ENCODE measurements around the gene ROPN1L.

ROPN1L gene

DNA sequence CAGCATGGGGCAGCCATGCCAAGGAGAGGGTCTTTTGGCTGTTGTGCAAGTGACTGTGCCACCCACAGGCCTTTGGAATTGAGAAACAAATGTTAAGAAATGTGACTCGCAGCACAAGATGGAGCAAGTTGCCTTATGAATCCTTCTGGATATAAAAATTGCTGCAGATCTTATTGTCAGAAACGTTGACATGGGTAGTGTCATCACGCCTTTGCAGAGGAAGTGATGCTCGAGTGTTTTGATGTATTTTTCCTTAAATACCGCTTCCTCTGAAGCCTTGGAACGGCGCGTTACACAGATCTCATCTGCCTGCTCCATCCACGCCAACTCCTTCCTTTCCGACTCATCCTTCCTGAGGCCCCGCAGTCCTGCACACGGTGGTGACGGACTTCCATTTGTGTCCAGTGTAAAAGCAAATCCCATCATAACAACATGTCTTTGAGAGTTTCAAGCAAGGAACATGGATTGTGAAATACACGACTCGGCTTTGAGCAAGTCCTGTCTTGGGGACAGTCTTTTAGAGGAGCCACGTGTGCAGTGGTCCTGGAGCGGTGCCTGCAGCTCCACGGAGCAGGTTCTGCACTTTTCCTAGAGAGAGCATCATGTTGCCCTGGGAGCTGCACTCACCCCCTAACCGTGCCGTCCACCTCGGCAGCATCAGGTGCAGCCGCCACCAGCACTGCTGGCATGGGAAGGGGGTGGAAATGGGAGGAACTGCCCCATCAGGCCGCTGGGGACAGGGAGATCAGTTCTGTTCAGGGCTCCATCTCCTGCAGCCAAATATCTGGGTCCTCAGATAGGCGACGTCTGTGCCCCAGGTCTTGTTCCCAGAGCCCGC, 15.1 kb downstream of the ROPN1L start:
- Histone ChIP-seq H3K4me3 (no peak overlapping the region), H3K27ac (no peak overlapping the region)
- TF ChIP-seq, protein P1, sequence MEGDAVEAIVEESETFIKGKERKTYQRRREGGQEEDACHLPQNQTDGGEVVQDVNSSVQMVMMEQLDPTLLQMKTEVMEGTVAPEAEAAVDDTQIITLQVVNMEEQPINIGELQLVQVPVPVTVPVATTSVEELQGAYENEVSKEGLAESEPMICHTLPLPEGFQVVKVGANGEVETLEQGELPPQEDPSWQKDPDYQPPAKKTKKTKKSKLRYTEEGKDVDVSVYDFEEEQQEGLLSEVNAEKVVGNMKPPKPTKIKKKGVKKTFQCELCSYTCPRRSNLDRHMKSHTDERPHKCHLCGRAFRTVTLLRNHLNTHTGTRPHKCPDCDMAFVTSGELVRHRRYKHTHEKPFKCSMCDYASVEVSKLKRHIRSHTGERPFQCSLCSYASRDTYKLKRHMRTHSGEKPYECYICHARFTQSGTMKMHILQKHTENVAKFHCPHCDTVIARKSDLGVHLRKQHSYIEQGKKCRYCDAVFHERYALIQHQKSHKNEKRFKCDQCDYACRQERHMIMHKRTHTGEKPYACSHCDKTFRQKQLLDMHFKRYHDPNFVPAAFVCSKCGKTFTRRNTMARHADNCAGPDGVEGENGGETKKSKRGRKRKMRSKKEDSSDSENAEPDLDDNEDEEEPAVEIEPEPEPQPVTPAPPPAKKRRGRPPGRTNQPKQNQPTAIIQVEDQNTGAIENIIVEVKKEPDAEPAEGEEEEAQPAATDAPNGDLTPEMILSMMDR (IDR thresholded peaks at IDR 0.05): no peak
- DNase-seq (ENCODE audit: low spot score): peak; percentile 57

DNA sequence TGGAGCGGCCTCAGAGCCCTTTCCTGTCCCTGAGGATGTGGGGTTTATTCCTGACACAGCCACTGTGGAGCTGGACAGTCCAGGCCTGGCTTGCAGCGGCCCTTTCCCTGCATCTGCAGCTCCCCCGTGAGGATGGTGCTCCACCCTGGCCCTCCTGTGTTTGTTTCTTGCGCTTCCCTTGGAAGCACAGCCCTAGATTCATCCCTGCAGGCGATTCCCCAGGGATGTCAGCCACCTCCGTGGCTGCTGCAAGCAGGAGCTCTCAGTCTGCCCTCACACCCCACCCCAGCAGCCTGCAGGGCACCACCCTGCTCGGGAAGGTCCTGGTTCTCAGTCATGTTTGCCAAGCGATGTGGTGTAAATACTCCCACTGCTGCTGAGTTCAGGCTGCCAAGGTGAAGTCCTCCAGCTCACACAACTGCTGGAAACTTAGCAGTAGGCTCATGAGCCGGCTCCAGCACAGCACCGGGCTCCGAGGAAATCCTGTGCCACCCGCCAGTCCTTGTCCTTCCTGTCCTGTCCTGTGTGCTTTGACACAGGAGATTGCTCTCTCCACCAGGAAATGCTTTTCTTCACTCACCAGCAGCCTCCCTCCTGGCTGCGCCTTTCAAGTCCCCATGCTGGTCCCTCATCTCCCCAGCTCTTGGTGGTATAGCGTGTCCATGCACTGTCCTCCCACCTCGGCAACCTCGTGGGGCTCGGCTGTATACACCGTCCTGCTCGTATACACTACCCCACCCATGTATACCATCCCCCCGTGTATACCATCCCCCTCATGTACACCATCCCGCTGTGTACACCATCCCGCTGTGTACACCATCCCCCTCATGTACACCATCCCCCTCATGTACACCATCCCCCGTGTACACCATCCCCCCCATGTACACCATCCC, 16.2 kb downstream of the ROPN1L start:
- Histone ChIP-seq H3K4me3 (no peak overlapping the region), H3K27ac (no peak overlapping the region)
- DNase-seq (ENCODE audit: low spot score): peak; percentile 29
- TF ChIP-seq, protein P1 (IDR thresholded peaks at IDR 0.05): no peak

DNA sequence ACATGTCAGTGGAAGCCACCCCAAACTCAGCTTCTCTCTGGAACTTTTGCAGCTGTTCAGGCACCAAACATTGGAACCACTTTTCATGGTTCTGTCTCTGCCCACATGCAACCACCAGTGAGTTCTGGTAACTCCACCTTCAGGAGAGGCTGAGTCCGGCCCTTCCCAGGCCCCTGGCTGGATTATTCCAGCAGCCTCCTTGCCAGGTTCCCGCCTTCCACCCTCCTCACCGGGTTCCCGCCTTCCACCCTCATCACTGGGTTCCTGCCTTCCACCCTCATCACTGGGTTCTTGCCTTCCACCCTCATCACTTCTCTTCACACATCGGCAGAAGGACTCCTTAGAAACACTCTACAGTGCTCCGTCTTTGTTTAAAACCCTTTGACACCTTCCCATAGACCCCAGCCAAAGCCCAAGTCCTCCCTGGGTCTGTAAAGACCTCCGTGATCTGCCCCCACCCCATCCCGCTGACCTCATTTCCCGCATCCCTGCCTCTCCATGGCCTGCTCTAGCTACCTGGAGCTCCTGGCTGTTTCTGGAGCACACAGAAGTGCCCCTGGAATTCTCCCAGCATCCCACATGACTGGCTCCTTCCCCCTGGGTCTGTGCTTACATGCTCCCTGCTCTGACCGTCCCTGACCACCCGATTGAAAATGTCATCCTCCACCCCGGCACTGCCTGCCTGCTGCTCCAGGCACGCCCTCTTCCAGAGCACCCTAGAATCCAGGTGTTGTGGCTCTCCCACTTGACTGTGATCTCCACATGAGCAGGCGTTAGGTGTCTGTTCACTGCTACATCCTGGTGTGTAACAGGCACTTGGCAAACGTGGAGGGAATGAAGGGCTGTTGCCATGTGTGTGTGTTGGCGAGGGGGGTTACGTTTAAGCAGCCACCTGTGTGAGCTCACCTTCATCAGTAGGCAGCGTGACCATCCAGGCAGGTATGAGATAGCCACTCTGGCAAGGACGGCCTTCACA, 17.7 kb downstream of the ROPN1L start:
- Histone ChIP-seq H3K27ac (no peak overlapping the region), H3K4me3 (no peak overlapping the region)
- TF ChIP-seq, protein P1 (IDR thresholded peaks at IDR 0.05): no peak
- peak; percentile 57 for DNase-seq (ENCODE audit: low spot score)

DNA sequence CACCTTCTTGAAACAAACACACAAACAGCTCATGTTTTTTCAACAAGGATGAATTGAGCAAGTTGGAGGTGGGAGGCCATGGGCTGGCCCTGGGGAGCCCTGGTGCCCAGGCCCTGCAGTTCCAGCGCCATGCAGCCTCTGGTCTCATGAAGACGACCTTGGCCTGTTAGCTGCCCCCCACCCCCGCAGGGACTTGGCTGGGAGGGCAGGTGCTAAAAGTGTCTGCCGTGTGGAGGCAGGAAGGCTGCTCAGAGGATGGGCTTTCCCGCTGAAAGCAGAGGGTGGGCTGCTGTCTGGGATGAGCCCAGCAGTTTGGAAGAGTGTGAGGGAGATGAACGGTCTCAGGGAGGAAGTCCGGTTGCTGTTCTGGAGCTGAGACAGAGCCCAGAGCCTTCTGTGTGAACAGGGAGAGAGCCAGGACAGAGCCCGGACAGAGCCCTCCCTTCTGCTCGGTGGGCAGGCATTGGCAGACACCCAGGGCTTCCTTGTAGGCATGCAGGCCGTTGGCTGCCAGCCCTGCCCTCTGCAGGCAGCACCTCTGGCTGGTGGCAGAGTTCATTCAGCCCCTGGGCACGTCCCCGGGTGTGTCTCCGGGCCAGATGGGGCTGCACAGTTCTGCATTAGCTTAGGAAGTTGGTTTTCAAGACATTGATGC, 18.7 kb downstream of the ROPN1L start:
- H3K4me3 ChIP-seq: no peak overlapping the region
- TF ChIP-seq, protein P1 (IDR thresholded peaks at IDR 0.05): no peak
- DNase-seq (ENCODE audit: low spot score): no peak
- H3K27ac ChIP-seq: no peak overlapping the region

DNA sequence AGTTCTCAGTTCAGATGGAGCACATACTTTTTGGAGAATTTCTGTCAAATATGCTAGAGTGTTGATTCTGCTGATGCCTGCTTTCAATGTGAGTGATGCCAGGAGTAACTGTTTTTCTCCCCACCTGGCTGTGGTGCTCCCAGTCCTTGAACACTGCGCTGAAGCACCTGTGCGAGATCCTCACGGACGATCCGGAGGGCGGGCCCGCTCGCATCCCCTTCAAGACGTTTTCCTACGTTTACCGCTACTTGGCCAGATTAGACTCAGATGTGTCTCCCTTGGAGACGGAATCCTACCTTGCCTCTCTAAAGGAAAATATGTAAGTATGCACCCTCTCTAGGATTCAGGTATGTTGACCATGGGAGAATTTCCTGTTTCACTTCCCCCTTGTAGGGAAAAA, 19.4 kb downstream of the ROPN1L start:
- TF ChIP-seq, protein P1 (IDR thresholded peaks at IDR 0.05): no peak
- Histone ChIP-seq H3K4me3 (no peak overlapping the region), H3K27ac (no peak overlapping the region)
- DNase-seq (ENCODE audit: low spot score): no peak
